Liver (tissue), 9 donors: ENCODE data around the gene FOXN3. TPM values are rescaled to one million over a fixed set of nuclear protein-coding genes. Genes with fewer than 3 reads are reported as not detected.

ENCODE experiments used
- DNase-seq: peaks from one replicate; pipeline ENCODE4 v3.0.0-alpha.2; 2017; ENCODE audit warnings: low spot score
- H3K27ac ChIP-seq, 2 donors: one replicate each; pipeline ENCODE4 v1.7.0; 2013; ENCODE audit warnings: inconsistent platforms in 2 of 2, low read length in 2 of 2, control low read depth in 1 of 2, low read depth in 1 of 2, mild to moderate bottlenecking in 1 of 2
- H3K27me3 ChIP-seq, 4 donors: one replicate each; pipeline versions ENCODE4 v1.6.1 to v1.7.0; 2013; ENCODE audit warnings: low read length in 3 of 4, inconsistent platforms in 1 of 4, mild to moderate bottlenecking in 1 of 4, moderate library complexity in 1 of 4; ENCODE audit not compliant: control insufficient read depth in 4 of 4, insufficient read depth in 4 of 4
- H3K36me3 ChIP-seq, 4 donors: one replicate each; pipeline versions ENCODE4 v1.6.1 to v1.7.0; 2013; ENCODE audit warnings: low read length in 3 of 4, mild to moderate bottlenecking in 3 of 4, low read depth in 1 of 4, moderate library complexity in 1 of 4; ENCODE audit not compliant: control insufficient read depth in 4 of 4, insufficient read depth in 3 of 4
- H3K4me1 ChIP-seq, 4 donors: one replicate each; pipeline versions ENCODE4 v1.6.1 to v1.7.0; 2013; ENCODE audit warnings: low read length in 3 of 4, mild to moderate bottlenecking in 3 of 4, moderate library complexity in 1 of 4; ENCODE audit not compliant: control insufficient read depth in 4 of 4, insufficient read depth in 4 of 4
- H3K4me3 ChIP-seq, 3 donors: one replicate each; pipeline versions ENCODE4 v1.6.1 to v1.7.0; 2013; ENCODE audit warnings: low read length in 3 of 3, control low read depth in 1 of 3, low read depth in 1 of 3, mild to moderate bottlenecking in 1 of 3
- H3K9ac ChIP-seq, 2 donors: one replicate each; pipeline ENCODE4 v1.7.0; 2013; ENCODE audit warnings: low read length in 2 of 2, mild to moderate bottlenecking in 2 of 2, moderate library complexity in 2 of 2, control low read depth in 1 of 2, low read depth in 1 of 2
- H3K9me3 ChIP-seq, 4 donors: one replicate each; pipeline versions ENCODE4 v1.6.1 to v1.7.0; 2013; ENCODE audit warnings: low read length in 3 of 4; ENCODE audit not compliant: control insufficient read depth in 4 of 4
- EGR1 ChIP-seq, 2 donors: IDR thresholded peaks; 2 replicates each; pipeline ENCODE4 v1.6.1; 2016 to 2018; ENCODE audit warnings: antibody characterized with exemption in 2 of 2, low read depth in 2 of 2
- FOXA1 ChIP-seq: IDR thresholded peaks from 2 replicates; pipeline ENCODE4 v1.6.1; 2016; ENCODE audit warnings: antibody characterized with exemption
- GABPA ChIP-seq, 2 donors: IDR thresholded peaks in 1 of 2; conservative IDR thresholded peaks in 1 of 2; 2 replicates each; pipeline ENCODE4 v1.6.1; 2016; ENCODE audit warnings: antibody characterized with exemption in 2 of 2, mild to moderate bottlenecking in 1 of 2, moderate library complexity in 1 of 2
- HNF4A ChIP-seq, 2 donors: conservative IDR thresholded peaks; 2 replicates each; pipeline ENCODE4 v1.6.1; 2016; ENCODE audit warnings: antibody characterized with exemption in 2 of 2, mild to moderate bottlenecking in 2 of 2
- HNF4G ChIP-seq: IDR thresholded peaks from 2 replicates; pipeline ENCODE4 v1.6.1; 2016; ENCODE audit warnings: antibody characterized with exemption
- JUND ChIP-seq, 2 donors: IDR thresholded peaks; 2 replicates each; pipeline ENCODE4 v1.6.1; 2016; ENCODE audit warnings: antibody characterized with exemption in 2 of 2
- NR2F2 ChIP-seq: IDR thresholded peaks from 2 replicates; pipeline ENCODE4 v1.6.1; 2016; ENCODE audit warnings: antibody characterized with exemption
- RAD21 ChIP-seq, 2 donors: IDR thresholded peaks; 2 replicates each; pipeline ENCODE4 v1.6.1; 2016; ENCODE audit warnings: antibody characterized with exemption in 2 of 2, mild to moderate bottlenecking in 2 of 2
- RXRA ChIP-seq, 2 donors: IDR thresholded peaks; 2 replicates each; pipeline ENCODE4 v1.6.1; 2017 to 2018; ENCODE audit warnings: antibody characterized with exemption in 2 of 2, mild to moderate bottlenecking in 1 of 2
- TAF1 ChIP-seq: conservative IDR thresholded peaks from 2 replicates; pipeline ENCODE4 v1.6.1; 2016; ENCODE audit warnings: antibody characterized with exemption, mild to moderate bottlenecking
- YY1 ChIP-seq: IDR thresholded peaks from 2 replicates; pipeline ENCODE4 v1.6.1; 2016; ENCODE audit warnings: antibody characterized with exemption, mild to moderate bottlenecking
- WGBS: extraction: QIAGEN DNeasy Blood & Tissue Kit; methylation state at CpG from one replicate; pipeline ENCODE4 v1.1.7; 2013; 5-methylcytosine and 5-hydroxymethylcytosine counted together
- polyA plus RNA-seq, 2 donors: library from polyadenylated mRNA; stranded (reverse) in 1 of 2; unstranded in 1 of 2; fragments of 200-250 nt in 1 of 2; fragments of >200 nt in 1 of 2; fragmentation: Nextera tagmentation in 1 of 2; extraction: Ambion mirVana in 1 of 2; gene quantifications; one replicate each; pipeline versions ENCODE4 v1.2.1 to v1.2.3, GENCODE V29; 2013 to 2015
- total RNA-seq, 2 donors: library from RNA; depleted of rRNA; stranded (reverse); fragments of >200 nt; gene quantifications; one replicate each; pipeline ENCODE4 v1.2.3, GENCODE V29; 2014
- TF ChIP-seq, protein P1 (sequence below): IDR thresholded peaks from 2 replicates; pipeline ENCODE4 v1.6.1; 2016; ENCODE audit warnings: antibody characterized with exemption
- TF ChIP-seq, protein P2 (sequence below): IDR thresholded peaks from 2 replicates; pipeline ENCODE4 v1.6.1; 2016; ENCODE audit warnings: antibody characterized with exemption
- TF ChIP-seq, protein P3 (sequence below): IDR thresholded peaks from 2 replicates; pipeline ENCODE4 v1.6.1; 2016; ENCODE audit warnings: antibody characterized with exemption
- TF ChIP-seq, protein P4 (sequence below): IDR thresholded peaks from 2 replicates; pipeline ENCODE4 v1.6.1; 2016; ENCODE audit warnings: antibody characterized with exemption, mild to moderate bottlenecking
- TF ChIP-seq, protein P5 (sequence below): fragments of 150-350 bp; IDR thresholded peaks from 2 replicates; pipeline ENCODE4 v1.5.1; 2017; ENCODE audit warnings: improper control_type of control experiment, low read depth, low read length; ENCODE audit not compliant: missing input control
- donor health status: healthy.
- donor health status: healthy.
- donor health status: healthy.
- donor health status: healthy.
- donor health status: healthy.

The FOXN3 gene
- total and polyA plus RNA-seq, 4 donors = 17.8 to 44.8 (median 35.3) TPM

DNA sequence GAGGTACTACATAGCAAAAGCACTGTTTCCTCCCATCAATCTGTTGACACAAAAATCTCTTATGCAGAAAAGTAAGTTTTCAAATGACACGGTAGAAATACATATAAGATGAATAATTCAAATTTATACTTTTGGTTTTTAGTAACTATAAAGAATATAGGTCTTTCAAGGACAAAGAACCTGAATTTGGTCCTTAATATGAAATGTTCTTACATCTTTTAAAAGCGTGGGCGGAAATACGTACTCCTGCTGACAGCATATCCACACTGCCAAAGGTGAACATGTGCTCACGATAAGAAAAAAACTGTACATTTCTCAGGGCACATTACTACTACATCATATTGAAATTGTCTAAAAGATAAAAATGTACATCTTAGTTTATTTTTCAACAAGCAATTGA, 127.6 kb downstream of the FOXN3 start (continued):
- TF ChIP-seq, protein P1, sequence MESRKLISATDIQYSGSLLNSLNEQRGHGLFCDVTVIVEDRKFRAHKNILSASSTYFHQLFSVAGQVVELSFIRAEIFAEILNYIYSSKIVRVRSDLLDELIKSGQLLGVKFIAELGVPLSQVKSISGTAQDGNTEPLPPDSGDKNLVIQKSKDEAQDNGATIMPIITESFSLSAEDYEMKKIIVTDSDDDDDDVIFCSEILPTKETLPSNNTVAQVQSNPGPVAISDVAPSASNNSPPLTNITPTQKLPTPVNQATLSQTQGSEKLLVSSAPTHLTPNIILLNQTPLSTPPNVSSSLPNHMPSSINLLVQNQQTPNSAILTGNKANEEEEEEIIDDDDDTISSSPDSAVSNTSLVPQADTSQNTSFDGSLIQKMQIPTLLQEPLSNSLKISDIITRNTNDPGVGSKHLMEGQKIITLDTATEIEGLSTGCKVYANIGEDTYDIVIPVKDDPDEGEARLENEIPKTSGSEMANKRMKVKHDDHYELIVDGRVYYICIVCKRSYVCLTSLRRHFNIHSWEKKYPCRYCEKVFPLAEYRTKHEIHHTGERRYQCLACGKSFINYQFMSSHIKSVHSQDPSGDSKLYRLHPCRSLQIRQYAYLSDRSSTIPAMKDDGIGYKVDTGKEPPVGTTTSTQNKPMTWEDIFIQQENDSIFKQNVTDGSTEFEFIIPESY = no peak
- TF ChIP-seq HNF4G (no peak), GABPA (IDR thresholded peaks at IDR 0.05 in 1 of 2, conservative IDR thresholded peaks at IDR 0.05 in 1 of 2) (no peak), RAD21 (IDR thresholded peaks at IDR 0.05) (no peak)

DNA sequence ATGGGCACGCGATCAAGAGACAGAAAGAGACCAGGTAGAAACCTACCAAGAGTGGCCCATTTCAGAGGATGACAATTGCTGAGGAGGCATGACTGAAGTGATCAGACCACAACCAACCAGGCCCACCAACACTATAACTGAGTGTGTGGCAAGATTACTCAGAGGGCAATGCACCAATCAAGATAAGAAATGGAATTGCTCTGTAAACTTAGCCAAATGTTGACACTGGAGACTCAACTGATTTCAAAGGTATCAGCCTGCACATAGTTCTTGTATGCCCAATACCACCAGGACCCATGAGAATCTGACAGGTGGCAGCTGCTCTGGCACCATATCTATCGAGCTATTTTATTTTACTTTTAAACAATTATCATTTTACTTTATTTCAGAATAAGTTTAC, 128.9 kb downstream of the FOXN3 start:
- H3K27ac ChIP-seq = no peak overlapping the region
- H3K36me3 ChIP-seq = peaks cover 0 to 8% (median 0%) of the 10 kb centered on the region in 4 donors
- DNase-seq = no peak
- TF ChIP-seq RXRA (IDR thresholded peaks at IDR 0.05) = peak in 1 of 2 donors; percentile 16
- TF ChIP-seq HNF4A (conservative IDR thresholded peaks at IDR 0.05) = peak in 1 of 2 donors; percentile 18
- TF ChIP-seq HNF4G = no peak
- no peak for TF ChIP-seq NR2F2
- H3K27me3 ChIP-seq = no peaks in the 10 kb centered on the region
- no peaks in the 10 kb centered on the region for H3K9me3 ChIP-seq
- peaks cover 0 to 3% (median under 1%) of the 10 kb centered on the region in 4 donors for H3K4me1 ChIP-seq
- H3K4me3 ChIP-seq = no peak overlapping the region
- no peak overlapping the region for H3K9ac ChIP-seq
- 91% methylated on average over 3 of the region's 3 CpGs for WGBS

DNA sequence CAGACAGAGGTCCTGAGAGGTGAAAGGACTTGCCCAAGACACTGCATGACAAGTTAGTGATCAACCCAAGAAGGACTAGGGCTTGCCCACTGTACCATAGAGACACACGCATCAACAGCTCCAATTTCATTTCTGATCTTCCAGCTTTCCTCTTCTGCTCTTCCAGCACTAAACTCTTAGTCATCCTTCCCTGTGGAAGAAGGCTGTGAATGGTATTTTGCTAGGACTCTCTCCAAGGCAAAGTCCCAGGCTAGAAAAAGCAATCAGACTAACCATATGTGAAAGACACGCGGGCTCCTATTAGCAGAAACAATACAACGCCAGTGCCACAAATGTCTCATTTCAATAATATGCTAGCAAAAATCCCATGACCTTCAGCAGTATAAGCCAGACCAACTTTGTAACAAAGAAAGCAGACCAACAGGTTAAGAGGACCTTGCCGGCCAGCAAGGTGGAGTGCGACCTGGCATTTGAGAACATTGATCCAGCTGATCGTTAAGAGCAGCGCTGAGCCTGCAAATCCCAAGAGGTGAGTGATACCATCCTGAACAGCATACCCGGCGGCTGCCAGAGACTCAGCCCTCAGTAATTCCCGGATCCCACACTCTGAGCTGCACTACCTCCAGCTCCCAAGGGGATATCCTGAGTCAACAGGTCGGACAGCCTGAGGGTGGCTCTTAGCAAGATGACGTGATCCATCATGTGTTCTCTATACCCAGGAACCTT, 132.5 kb downstream of the FOXN3 start:
- no peak overlapping the region for H3K4me3 ChIP-seq
- no peak for DNase-seq
- H3K27me3 ChIP-seq = no peaks in the 10 kb centered on the region
- no peak overlapping the region for H3K27ac ChIP-seq
- 84% methylated on average over 13 of the region's 13 CpGs for WGBS
- peaks cover 0 to 6% (median 1%) of the 10 kb centered on the region in 4 donors for H3K36me3 ChIP-seq
- no peak for TF ChIP-seq RXRA (IDR thresholded peaks at IDR 0.05)
- peaks cover 0 to 3% (median 0%) of the 10 kb centered on the region in 4 donors for H3K4me1 ChIP-seq
- H3K9ac ChIP-seq = no peak overlapping the region
- H3K9me3 ChIP-seq = no peaks in the 10 kb centered on the region

DNA sequence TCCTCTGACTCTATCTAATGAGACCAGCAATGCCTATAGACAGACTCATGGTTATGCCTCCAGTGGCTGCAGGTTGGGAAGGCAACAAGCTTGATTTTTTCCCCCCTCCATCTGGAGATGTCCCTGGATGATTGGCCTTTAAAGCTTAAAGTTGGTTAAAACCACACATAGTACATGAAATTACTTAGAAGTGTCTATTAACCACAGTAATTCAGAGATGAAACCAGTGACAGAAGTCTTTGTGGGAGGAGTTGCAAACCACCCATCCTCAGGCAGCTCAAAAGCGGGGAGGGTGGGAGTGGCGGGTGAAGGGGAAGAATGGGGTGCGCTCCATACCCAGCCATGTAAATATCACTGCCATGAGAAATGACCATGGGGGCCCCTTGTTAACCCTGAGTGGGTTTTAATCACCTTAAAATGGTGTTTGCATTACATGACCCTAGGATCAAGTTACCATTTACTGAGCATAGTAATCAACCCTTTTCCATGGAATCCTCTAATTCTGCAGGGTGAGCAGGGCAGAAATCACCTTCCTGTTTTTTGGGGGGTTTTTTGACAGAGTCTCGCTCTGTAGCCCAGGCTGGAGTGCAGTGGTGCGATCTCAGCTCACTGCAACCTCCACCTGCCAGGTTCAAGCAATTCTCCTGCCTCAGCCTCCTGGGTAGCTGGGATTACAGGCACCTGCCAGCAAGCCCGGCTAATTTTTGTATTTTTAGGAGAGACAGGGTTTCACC, 133.5 kb downstream of the FOXN3 start:
- 88% methylated on average over 6 of the region's 6 CpGs for WGBS
- no peaks in the 10 kb centered on the region for H3K9me3 ChIP-seq
- no peak for DNase-seq
- TF ChIP-seq YY1 (no peak), EGR1 (IDR thresholded peaks at IDR 0.05; ENCODE audit: low read depth in 2 of 2) (no peak), RXRA (IDR thresholded peaks at IDR 0.05) (no peak), HNF4G (no peak), FOXA1 (no peak), RAD21 (IDR thresholded peaks at IDR 0.05) (no peak), HNF4A (conservative IDR thresholded peaks at IDR 0.05) (no peak), GABPA (IDR thresholded peaks at IDR 0.05 in 1 of 2, conservative IDR thresholded peaks at IDR 0.05 in 1 of 2) (no peak), JUND (IDR thresholded peaks at IDR 0.05) (no peak), TAF1 (no peak)
- TF ChIP-seq, protein P2, sequence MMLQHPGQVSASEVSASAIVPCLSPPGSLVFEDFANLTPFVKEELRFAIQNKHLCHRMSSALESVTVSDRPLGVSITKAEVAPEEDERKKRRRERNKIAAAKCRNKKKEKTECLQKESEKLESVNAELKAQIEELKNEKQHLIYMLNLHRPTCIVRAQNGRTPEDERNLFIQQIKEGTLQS = no peak
- TF ChIP-seq, protein P3, sequence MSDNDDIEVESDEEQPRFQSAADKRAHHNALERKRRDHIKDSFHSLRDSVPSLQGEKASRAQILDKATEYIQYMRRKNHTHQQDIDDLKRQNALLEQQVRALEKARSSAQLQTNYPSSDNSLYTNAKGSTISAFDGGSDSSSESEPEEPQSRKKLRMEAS = no peak
- TF ChIP-seq, protein P4, sequence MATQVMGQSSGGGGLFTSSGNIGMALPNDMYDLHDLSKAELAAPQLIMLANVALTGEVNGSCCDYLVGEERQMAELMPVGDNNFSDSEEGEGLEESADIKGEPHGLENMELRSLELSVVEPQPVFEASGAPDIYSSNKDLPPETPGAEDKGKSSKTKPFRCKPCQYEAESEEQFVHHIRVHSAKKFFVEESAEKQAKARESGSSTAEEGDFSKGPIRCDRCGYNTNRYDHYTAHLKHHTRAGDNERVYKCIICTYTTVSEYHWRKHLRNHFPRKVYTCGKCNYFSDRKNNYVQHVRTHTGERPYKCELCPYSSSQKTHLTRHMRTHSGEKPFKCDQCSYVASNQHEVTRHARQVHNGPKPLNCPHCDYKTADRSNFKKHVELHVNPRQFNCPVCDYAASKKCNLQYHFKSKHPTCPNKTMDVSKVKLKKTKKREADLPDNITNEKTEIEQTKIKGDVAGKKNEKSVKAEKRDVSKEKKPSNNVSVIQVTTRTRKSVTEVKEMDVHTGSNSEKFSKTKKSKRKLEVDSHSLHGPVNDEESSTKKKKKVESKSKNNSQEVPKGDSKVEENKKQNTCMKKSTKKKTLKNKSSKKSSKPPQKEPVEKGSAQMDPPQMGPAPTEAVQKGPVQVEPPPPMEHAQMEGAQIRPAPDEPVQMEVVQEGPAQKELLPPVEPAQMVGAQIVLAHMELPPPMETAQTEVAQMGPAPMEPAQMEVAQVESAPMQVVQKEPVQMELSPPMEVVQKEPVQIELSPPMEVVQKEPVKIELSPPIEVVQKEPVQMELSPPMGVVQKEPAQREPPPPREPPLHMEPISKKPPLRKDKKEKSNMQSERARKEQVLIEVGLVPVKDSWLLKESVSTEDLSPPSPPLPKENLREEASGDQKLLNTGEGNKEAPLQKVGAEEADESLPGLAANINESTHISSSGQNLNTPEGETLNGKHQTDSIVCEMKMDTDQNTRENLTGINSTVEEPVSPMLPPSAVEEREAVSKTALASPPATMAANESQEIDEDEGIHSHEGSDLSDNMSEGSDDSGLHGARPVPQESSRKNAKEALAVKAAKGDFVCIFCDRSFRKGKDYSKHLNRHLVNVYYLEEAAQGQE = no peak
- TF ChIP-seq, protein P5, sequence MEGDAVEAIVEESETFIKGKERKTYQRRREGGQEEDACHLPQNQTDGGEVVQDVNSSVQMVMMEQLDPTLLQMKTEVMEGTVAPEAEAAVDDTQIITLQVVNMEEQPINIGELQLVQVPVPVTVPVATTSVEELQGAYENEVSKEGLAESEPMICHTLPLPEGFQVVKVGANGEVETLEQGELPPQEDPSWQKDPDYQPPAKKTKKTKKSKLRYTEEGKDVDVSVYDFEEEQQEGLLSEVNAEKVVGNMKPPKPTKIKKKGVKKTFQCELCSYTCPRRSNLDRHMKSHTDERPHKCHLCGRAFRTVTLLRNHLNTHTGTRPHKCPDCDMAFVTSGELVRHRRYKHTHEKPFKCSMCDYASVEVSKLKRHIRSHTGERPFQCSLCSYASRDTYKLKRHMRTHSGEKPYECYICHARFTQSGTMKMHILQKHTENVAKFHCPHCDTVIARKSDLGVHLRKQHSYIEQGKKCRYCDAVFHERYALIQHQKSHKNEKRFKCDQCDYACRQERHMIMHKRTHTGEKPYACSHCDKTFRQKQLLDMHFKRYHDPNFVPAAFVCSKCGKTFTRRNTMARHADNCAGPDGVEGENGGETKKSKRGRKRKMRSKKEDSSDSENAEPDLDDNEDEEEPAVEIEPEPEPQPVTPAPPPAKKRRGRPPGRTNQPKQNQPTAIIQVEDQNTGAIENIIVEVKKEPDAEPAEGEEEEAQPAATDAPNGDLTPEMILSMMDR = no peak

More for the DNA sequence above, 133.5 kb downstream of the FOXN3 start:
- H3K4me1 ChIP-seq = peaks cover 0 to 3% (median 0%) of the 10 kb centered on the region in 4 donors
- H3K9ac ChIP-seq = no peak overlapping the region
- H3K4me3 ChIP-seq = no peak overlapping the region
- H3K36me3 ChIP-seq = peaks cover 0 to 6% (median 1%) of the 10 kb centered on the region in 4 donors
- no peak overlapping the region for H3K27ac ChIP-seq
- no peaks in the 10 kb centered on the region for H3K27me3 ChIP-seq
